NCI-H82 treated with DMSO at 0.1 percent for 48 hours (cell line): ENCODE data around the gene TMEM248.
"Not testable (repeated sequence)": the region's sequence is repeated elsewhere in the genome, so short reads cannot be mapped to it uniquely, and the experiment has no call there.

Source experiments
- DNase-seq: peaks from one replicate; lab custom pipeline; 2025; ENCODE audit not compliant: unreplicated experiment; lab: John Stamatoyannopoulos, UW

TMEM248 gene

DNA sequence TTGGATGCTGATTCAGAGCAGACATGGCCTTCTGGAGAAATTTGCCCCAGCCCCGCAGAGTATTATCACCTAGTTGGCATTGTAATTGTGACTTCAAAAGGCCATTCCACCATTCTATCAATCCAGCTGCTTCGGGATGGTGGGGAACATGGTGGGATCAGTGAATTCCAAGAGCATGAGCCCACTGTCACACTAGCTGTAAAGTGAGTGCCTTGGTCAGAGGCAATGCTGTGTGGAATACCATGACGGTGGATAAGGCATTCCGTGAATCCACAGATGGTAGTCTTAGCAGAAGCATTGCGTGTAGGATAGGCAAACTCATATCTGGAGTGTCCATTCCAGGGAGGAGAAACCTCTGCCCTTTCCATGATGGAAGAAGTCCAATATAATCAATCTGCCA lies 13.3 kb upstream of the TMEM248 start:
- no peak for DNase-seq

- DNase-seq = not testable (repeated sequence)
Observed at GRCh38 chr7:66908598-66908997, 12.4 kb upstream of the TMEM248 start.

DNA sequence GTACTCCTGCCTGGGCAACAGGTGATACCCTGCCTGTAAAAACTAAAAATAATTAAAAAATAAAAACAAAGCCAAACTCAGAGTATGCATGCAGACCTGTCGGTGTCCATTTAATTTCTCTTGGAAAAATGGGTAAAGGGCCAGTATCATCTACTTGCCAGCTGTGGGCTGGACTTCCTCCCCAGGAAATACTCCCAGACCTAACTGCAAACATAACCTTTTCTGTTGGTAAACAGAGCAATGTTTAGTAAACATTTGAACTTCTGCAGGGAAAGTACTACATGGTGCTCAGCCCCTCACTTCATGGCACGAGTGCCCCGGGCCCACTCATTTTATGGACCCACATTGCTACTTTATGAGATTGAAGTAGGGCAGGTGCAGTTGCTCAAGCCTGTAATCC lies 10.2 kb upstream of the TMEM248 start:
- DNase-seq = no peak

DNA sequence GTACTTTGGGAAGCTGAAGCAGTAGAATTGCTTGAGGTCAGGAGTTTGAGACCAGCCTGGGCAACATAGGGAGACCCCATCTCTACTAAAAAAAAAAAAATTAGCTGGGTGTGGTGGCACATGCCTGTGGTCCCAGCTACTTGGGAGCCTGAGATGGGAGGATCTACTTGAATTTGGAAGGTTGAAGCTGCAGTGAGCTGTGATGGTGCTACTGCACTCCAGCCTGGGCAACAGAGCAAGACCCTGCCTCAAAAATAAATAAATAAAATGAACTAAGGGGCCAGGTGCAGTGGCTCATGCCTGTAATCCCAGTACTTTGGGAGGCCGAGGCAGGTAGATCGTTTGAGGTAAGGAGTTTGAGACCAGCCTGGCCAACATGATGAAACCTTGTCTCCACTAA lies 9.8 kb upstream of the TMEM248 start:
- not testable (repeated sequence) for DNase-seq

- DNase-seq = no peak
Observed at GRCh38 chr7:66912195-66912594, 8.8 kb upstream of the TMEM248 start.

GRCh38 chr7:66913118-66914037 lies 7.6 kb upstream of the TMEM248 start:
- peak; percentile 69 for DNase-seq

GRCh38 chr7:66917904-66918303 lies 3.1 kb upstream of the TMEM248 start:
- DNase-seq = not testable (repeated sequence)

DNA sequence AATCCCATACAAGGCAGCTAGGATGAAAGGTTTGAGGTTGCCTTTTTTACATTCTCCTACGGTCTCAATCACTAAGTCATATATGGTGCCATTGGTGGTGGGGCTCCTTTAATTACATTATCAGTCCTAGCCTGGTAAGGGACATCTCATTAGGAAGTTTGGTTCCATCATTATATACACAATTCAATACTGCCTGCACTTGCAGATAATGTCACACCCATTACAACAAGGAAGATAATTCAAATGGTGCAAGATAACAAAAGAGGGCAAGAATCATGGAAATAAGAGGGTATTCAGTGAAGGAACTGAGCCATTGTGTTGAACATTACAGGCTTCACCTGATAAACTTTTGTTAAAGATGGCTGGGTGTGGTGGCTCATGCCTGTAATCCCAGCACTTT lies 1.7 kb upstream of the TMEM248 start:
- DNase-seq = no peak

GRCh38 chr7:66919704-66920103 lies 1.3 kb upstream of the TMEM248 start:
- no peak for DNase-seq

DNA sequence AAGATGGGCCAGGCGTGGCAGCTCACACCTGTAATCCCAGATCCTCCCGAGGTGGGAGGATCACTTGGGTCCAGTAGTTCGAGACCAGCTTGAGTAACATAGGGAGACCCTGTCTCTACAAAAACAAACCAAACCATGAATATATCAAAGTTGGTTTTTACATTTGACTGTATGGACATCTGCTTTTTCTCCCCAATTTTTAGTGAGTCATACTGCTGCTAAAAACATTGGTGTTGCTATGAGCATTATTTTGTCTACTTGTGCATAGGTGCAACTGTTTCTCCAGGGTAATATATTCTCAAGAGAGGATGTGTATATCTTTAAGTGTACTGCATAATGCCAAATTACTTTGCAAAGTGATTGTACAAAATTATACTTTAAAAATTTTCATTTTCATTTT lies 769 bp upstream of the TMEM248 start:
- DNase-seq = no peak

DNA sequence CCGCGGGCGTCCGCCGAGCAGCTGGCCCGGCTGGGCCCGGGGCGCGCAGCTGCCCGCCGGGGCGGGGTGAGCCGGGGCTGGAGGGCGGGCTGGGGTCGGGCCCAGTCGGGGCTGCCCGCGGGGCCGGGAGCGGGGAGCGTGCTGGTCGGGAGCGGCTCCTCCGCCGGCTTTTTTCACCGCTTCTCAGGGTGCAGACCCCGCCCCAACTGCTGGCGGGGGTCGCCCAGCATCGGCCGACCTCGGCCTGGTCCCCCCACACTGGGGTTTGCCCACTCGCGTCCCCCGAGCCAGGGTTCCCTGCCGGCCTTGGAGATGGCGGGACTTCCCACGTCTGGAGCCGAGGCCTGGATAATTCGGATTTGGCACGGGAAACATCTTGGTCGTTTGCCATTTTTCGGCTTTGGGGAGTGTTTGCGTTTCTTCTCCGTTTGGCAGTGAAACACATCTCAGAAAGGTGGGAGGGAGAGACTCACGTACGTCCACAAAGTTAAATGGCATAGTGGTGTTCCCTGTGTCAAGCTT lies 432 bp downstream of the TMEM248 start:
- no peak for DNase-seq

DNA sequence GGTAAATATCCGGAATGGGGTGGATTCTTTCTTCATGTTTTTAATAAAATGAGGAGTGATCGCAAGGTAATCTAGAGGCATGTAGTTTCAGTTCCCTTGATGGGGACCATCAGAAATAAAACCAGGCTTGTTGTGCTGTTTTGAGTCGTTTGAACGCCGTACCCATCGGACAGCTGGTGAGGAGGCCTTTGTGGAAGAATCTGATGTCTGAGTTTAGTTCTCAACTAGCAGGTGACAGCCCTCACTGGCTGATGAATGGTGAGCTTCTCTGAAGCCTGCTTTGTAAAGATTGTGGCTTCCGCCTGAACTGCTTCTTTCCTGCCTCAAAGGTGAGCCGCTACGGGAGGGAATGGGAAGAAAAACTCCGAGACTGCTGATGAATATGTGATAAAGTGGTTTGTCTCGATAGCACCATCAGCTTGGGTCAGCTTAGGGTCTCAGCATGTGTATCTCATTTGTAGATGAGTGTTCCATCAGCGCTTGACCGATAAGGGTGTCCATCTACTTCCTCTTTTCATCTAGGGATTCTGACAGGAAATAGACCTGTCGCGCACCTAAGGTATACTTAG lies 977 bp downstream of the TMEM248 start:
- no peak for DNase-seq

- DNase-seq = no peak
Observed at GRCh38 chr7:66925255-66925654, 4.2 kb downstream of the TMEM248 start.

- DNase-seq = no peak
Observed at GRCh38 chr7:66927348-66927948, 6.4 kb downstream of the TMEM248 start.

- no peak for DNase-seq
Observed at GRCh38 chr7:66928388-66928787, 7.4 kb downstream of the TMEM248 start.

DNA sequence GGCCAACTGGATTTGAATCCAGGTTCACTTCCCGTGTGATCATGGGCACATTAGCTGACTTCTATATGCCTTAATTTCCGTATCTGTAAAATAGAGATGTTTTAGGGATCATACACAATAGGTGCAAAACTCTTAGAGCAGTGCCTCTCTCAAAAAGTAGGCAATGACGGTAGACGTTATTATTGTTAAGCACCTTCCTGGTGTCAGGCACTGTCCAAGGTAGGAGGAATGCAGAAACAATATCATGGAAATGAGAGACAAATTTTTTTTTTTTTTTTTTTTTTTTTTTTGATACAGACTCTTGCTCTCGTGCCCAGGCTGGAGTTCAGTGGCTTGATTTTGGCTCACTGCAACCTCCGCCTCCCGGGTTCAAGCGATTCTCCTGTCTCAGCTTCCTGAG lies 8.1 kb downstream of the TMEM248 start:
- DNase-seq = no peak

DNA sequence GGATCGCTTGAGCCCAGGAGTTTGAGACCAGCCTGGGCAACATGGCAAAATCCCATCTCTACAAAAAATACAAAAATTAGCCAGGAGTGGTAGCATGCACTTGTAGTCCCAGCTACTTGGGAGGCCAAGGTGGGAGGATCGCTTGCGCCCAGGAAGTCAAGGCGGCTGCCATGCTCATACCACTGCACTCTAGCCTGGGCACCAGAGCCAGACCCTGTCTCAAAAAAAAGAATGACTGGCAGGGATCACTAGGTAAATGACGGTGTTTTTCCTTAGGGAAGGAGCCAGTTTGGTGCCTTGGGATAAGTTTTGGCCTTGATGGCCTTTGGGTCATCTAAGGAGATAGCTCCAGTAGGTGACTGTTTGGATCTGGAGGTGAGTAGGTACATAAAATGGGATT lies 8.9 kb downstream of the TMEM248 start:
- no peak for DNase-seq

- peak; percentile 19 for DNase-seq
Observed at GRCh38 chr7:66930341-66930740, 9.3 kb downstream of the TMEM248 start.

- DNase-seq = no peak
Observed at GRCh38 chr7:66933469-66933868, 12.4 kb downstream of the TMEM248 start.

DNA sequence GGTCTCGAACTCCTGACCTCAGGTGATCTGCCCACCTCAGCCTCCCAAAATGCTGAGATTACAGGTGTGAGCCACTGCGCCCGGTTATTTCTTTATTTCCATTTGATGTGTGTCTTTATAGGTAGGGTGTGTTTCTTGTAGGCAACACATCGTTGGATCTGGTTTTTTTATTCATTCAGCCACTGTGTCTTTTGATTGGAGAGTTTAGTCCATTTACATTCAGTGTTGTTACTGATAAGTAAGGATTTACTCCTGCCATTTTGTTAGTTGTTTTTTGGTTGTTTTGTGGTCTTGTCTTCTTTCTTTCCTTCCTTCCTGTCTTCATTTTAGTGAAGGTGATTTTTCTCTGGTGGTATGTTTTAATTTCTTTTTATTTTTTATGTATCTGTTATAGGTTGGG lies 16.9 kb downstream of the TMEM248 start:
- DNase-seq = no peak

DNA sequence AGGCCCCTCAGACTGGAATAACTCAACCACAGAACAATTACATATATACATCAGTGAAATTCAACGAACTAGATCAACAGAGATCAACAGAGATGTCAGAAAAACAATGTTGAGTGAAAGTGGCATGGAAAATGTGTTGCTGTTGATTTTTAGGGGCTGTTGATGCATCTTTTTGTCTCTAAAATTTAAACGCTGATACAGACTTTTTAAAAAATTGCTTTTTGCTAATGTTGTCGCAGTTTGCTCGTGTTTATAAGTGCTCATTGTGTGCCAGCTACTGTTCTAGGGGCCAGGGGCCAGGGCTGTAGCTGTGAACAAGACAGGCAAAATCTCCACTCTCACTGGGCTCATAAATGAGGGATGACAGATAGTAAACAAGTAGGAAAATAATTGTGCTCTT lies 18.3 kb downstream of the TMEM248 start:
- DNase-seq = no peak

DNA sequence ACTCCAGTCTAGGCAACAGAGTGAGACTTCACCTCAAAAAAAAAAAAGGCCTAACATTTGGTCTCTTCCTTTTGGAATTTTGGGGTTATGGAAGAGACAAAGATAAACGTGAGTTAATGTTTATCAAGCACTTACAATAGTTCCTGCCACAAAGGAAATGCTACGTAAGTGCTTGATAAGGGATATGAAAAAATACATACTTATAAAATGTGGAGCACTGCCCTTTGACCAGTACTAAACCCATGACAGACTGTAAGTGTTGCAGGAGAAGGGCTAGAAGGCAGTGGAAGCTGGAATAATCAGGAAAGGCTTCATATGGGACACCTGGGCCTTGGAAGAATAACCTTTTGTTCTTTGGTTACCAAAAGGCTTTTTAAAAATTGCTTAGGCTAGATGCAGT lies 25.5 kb downstream of the TMEM248 start:
- DNase-seq = no peak
